ENCODE data around the gene TSPYL2. TPM values are rescaled to one million over a fixed set of nuclear protein-coding genes. Genes with fewer than 3 reads are reported as not detected.

Gene TSPYL2
- polyA plus RNA-seq, 2 of the 4 experiments (the other 2 are of a cell fraction), result 24.9 to 27.2 TPM

- Histone ChIP-seq H3K9me3 (no peaks in the 10 kb centered on the region), H3K4me3 (no peak overlapping the region), H3K27ac (no peak overlapping the region), H3K4me1 (no peaks in the 10 kb centered on the region), H3K4me2 (no peak overlapping the region)
- FAIRE-seq, result no peak
- TF ChIP-seq MAZ (IDR thresholded peaks at IDR 0.05; ENCODE audit: borderline replicate concordance, low read depth, low read length) (no peak), PBX3 (IDR thresholded peaks at IDR 0.05) (no peak), KDM1A (IDR thresholded peaks at IDR 0.05; ENCODE audit: low read depth) (no peak), ESRRA (IDR thresholded peaks at IDR 0.05; ENCODE audit: borderline replicate concordance, low read length) (no peak), TFCP2L1 (CRISPR knock-in tag; IDR thresholded peaks at IDR 0.05) (no peak), EP300 (IDR thresholded peaks at IDR 0.05) (no peak), RAD21 (conservative IDR thresholded peaks at IDR 0.05 in 1 of 2, IDR thresholded peaks at IDR 0.05 in 1 of 2) (no peak)
- DNase-seq (ENCODE audit: low read depth in 1 of 2, low spot score in 1 of 2), result no peak
- CTCF ChIA-PET, result no interaction called here
- 100% methylated on average over 3 of the region's 4 CpGs for WGBS (ENCODE audit: missing lambda C conversion rate)
- ATAC-seq, result no peak
- POLR2A ChIA-PET, result no interaction called here
Measured at GRCh38 chrX:53133400-53133799, 51.2 kb downstream of the TSPYL2 start.

GRCh38 chrX:53135581-53135980 is 53.4 kb downstream of the TSPYL2 start:
- CTCF ChIA-PET, result no interaction called here
- no peak for DNase-seq (ENCODE audit: low read depth in 1 of 2, low spot score in 1 of 2)
- Histone ChIP-seq H3K9me3 (no peaks in the 10 kb centered on the region), H3K4me1 (no peaks in the 10 kb centered on the region), H3K4me3 (no peak overlapping the region), H3K4me2 (no peak overlapping the region), H3K27ac (no peak overlapping the region)
- no peak for FAIRE-seq
- POLR2A ChIA-PET, result no interaction called here
- ATAC-seq, result no peak
- WGBS (ENCODE audit: missing lambda C conversion rate), result 100% methylated on average over 2 of the region's 2 CpGs
- TF ChIP-seq MYC (IDR thresholded peaks at IDR 0.05; ENCODE audit: borderline replicate concordance, low read length) (no peak), CTCF (IDR thresholded peaks at IDR 0.05) (no peak), KDM5A (IDR thresholded peaks at IDR 0.05) (no peak), NPAS2 (CRISPR knock-in tag; IDR thresholded peaks at IDR 0.05; ENCODE audit: borderline replicate concordance) (no peak), RCOR1 (IDR thresholded peaks at IDR 0.05; ENCODE audit: low read depth, low read length) (no peak), SMC3 (IDR thresholded peaks at IDR 0.05) (no peak), HOXB13 (CRISPR knock-in tag; IDR thresholded peaks at IDR 0.05; ENCODE audit: low read depth) (no peak), FOXS1 (CRISPR knock-in tag; IDR thresholded peaks at IDR 0.05) (no peak), CEBPB (IDR thresholded peaks at IDR 0.05) (no peak), REST (IDR thresholded peaks at IDR 0.05) (no peak)

Small RNA genes lying within 50 kb of the gene (small RNA-seq; reads per million reads assigned to genes)
- gene AL591212.2, result 0 reads per million in 6 experiments

Other genes with a start within 250 kb of the TSPYL2 start
- not detected in 2 replicates for gene XAGE3, start 214.3 kb upstream of the TSPYL2 start, polyA plus RNA-seq (2011; rRNA removed)
- not detected in 3 replicates for gene XAGE3, start 214.3 kb upstream of the TSPYL2 start, polyA plus RNA-seq (2017; fragmentation: RNase III; extraction: RNeasy Plus Mini Kit Qiagen cat#74134 plus additional on column Dnase treatment)
- gene FAM156B, start 185.0 kb upstream of the TSPYL2 start, polyA plus RNA-seq (2011; rRNA removed), result 18.1 and 29.6 TPM in 2 replicates
- 10.4 to 12.2 TPM (median 11.5 TPM) in 3 replicates for gene FAM156B, start 185.0 kb upstream of the TSPYL2 start, polyA plus RNA-seq (2017; fragmentation: RNase III; extraction: RNeasy Plus Mini Kit Qiagen cat#74134 plus additional on column Dnase treatment)
- gene FAM156A, start 123.8 kb upstream of the TSPYL2 start, polyA plus RNA-seq (2011; rRNA removed), result 18.2 and 22.6 TPM in 2 replicates
- gene FAM156A, start 123.8 kb upstream of the TSPYL2 start, polyA plus RNA-seq (2017; fragmentation: RNase III; extraction: RNeasy Plus Mini Kit Qiagen cat#74134 plus additional on column Dnase treatment), result 19.8 to 24.8 TPM (median 20.1 TPM) in 3 replicates
- gene GPR173, start 33.6 kb upstream of the TSPYL2 start, polyA plus RNA-seq (2011; rRNA removed), result 0.03 TPM in 1 of 2 replicates, not detected in the other
- not detected in 3 replicates for gene GPR173, start 33.6 kb upstream of the TSPYL2 start, polyA plus RNA-seq (2017; fragmentation: RNase III; extraction: RNeasy Plus Mini Kit Qiagen cat#74134 plus additional on column Dnase treatment)
- 5.3 and 5.7 TPM in 2 replicates for gene KANTR, start 11.8 kb downstream of the TSPYL2 start, polyA plus RNA-seq (2011; rRNA removed)
- 2.4 to 3.3 TPM (median 2.6 TPM) in 3 replicates for gene KANTR, start 11.8 kb downstream of the TSPYL2 start, polyA plus RNA-seq (2017; fragmentation: RNase III; extraction: RNeasy Plus Mini Kit Qiagen cat#74134 plus additional on column Dnase treatment)
- 66.8 and 82.0 TPM in 2 replicates for gene KDM5C, start 142.8 kb downstream of the TSPYL2 start, polyA plus RNA-seq (2011; rRNA removed)
- gene KDM5C, start 142.8 kb downstream of the TSPYL2 start, polyA plus RNA-seq (2017; fragmentation: RNase III; extraction: RNeasy Plus Mini Kit Qiagen cat#74134 plus additional on column Dnase treatment), result 43.9 to 48.9 TPM (median 46.5 TPM) in 3 replicates
- gene IQSEC2, start 199.2 kb downstream of the TSPYL2 start, polyA plus RNA-seq (2011; rRNA removed), result 28.3 and 45.3 TPM in 2 replicates
- 31.9 to 41.4 TPM (median 37.6 TPM) in 3 replicates for gene IQSEC2, start 199.2 kb downstream of the TSPYL2 start, polyA plus RNA-seq (2017; fragmentation: RNase III; extraction: RNeasy Plus Mini Kit Qiagen cat#74134 plus additional on column Dnase treatment)